Brain pericyte (primary cell): ENCODE measurements around the gene TBC1D16.
"Not testable (repeated sequence)": the region's sequence is repeated elsewhere in the genome, so short reads cannot be mapped to it uniquely, and the experiment has no call there.

ENCODE experiments used
- DNase-seq: peaks from one replicate; pipeline ENCODE4 v3.0.0-alpha.2; 2012; ENCODE audit warnings: low read depth, low spot score

The TBC1D16 gene

GRCh38 chr17:80051681-80052080 lies 16.0 kb upstream of the TBC1D16 start:
- no peak for DNase-seq

- DNase-seq = no peak
These were observed 15.0 kb upstream of the TBC1D16 start for GRCh38 chr17:80050706-80051105.

DNA sequence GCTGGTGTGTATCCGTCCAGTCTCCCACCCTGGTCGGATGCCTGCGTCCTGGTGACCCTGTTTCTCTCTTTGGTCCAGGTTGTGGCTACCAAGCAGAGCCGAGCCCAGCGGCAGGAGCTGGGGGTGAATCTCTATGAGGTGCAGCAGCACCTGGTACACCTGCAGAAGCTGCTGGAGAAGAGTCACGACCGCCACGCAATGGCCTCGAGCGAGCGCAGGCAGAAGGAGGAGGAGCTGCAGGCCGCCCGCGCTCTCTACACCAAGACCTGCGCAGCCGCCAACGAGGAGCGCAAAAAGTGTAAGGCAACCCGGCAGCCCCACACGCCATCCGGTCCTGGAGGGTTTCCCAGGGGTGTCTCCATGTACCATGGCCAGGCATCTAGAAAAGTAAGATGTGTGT lies 14.3 kb upstream of the TBC1D16 start:
- DNase-seq = no peak

- no peak for DNase-seq
These were observed 11.5 kb upstream of the TBC1D16 start for GRCh38 chr17:80047176-80047575.

GRCh38 chr17:80046709-80047108 lies 11.0 kb upstream of the TBC1D16 start:
- not testable (repeated sequence) for DNase-seq

DNA sequence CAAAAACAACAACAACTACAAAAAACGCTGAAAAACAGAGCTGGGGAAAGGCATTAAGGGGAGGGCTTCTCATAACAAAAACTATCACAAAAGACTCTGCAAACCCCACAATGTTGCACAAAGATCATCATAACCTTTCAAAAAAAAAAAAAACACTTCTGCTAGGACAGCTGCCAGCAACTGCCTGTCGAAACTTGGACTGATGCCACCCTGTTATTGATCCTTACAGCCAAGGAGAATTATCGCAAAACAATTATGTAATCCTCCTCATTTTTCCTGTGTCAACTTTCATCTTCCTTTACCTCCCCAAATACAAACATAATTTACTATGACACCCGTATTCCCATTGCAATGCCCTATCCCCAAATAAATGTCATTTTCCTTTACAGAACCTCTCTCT lies 10.0 kb upstream of the TBC1D16 start:
- DNase-seq = no peak

- no peak for DNase-seq
These were observed 8.3 kb upstream of the TBC1D16 start for GRCh38 chr17:80043963-80044362.

GRCh38 chr17:80036715-80037477 lies 1.2 kb upstream of the TBC1D16 start:
- no peak for DNase-seq

GRCh38 chr17:80035937-80036714 lies 454 bp upstream of the TBC1D16 start, which contains the start of gene CCDC40:
CCDC40 (plus strand) TSS chr17:80036642; CDS start chr17:80036663, 21 bp downstream.
- DNase-seq = no peak

GRCh38 chr17:80034791-80035686 lies 633 bp downstream of the TBC1D16 start:
- no peak for DNase-seq

GRCh38 chr17:80033840-80034239 lies 1.8 kb downstream of the TBC1D16 start:
- DNase-seq = no peak

DNA sequence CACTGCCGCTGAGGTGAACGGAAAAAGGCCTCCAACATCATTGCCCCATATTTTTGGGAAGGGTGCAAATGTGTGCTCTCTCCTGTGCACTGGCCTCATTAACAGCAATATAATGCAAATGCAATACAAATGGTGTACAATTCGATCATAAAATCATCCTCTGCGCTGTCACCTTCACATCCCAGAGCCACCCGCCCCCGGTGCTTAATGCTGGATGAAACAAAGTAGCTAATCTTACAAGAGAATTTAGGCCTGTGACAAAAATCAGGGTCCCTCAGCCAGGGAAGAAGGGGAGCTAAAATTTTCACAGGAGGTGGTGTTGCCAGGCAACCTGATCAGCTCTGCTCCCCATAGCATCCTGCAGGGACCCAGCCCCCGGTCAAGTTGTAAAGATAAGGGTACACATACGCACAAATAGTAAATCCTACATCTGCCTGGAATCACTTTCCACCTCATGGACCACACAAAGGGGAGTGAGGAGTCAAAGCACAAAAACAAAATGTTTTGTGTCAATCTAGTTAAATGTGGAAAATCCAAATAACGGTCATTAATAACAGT lies 3.0 kb downstream of the TBC1D16 start:
- no peak for DNase-seq

DNA sequence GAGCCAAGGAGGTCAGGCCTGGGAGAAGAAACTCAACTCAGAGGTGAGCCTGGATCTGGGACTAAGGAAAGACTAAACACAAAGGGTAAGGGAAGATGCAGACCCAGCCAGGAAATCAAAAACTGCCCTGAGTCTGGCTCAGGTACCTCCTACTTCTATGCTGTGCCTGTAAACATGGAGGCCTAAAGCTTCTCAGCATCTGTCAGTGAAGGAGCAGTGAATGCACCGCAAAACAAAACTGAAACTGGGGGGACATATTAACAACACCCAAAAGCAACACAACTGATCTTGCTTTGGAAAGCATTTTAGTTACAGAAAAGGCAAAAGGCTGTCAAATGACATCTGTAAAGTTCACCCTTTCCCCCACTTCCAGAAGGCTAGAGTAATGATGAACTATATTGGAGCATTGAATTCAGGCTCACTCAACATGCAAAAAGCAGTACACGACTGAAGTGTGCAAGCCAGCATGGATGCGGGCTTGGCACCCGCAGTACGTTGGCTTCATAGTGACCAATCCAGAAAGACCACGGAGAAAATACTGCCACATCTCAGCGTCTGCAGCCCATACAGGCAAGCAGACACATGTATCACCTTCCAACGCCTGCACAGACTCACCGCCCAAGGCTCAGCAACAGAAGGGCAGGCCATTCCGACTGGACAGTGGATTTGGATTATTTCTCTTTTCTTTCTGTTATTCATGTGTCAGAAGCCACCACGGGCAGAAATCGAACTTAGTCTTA lies 3.8 kb downstream of the TBC1D16 start:
- DNase-seq = no peak

DNA sequence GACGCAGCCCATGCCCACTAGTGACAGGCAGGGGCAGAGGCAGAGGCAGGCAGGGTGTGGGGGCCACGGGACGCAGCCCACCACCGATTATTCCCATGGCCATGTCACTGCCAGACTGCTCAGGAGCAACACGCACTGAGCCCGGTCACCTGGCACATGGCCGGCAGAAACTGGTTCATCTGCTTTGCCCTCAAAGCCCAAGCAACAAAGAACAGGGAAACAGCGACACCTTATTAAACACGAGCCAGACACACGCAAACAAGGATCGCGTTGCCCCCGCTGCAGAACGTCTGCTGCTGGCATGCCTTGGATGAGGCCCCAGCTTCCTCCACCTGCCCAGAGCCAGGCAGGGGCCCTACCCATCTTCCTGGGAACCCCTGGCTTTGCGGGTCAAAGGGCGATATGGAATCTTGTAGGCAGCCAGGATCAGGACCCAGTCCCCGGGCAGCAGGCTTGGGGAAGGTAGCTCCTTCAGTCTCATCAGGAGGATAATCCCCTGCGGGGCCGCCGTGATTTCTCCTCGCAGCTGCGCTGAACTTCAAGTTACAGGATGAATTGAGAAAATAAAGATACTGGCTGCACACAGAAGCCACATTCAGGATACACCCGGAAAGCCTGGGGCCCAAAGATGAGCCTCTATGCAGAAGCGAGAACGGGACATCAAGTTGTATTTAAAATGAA lies 4.8 kb downstream of the TBC1D16 start:
- no peak for DNase-seq

GRCh38 chr17:80029258-80029974 lies 6.3 kb downstream of the TBC1D16 start:
- DNase-seq = no peak

DNA sequence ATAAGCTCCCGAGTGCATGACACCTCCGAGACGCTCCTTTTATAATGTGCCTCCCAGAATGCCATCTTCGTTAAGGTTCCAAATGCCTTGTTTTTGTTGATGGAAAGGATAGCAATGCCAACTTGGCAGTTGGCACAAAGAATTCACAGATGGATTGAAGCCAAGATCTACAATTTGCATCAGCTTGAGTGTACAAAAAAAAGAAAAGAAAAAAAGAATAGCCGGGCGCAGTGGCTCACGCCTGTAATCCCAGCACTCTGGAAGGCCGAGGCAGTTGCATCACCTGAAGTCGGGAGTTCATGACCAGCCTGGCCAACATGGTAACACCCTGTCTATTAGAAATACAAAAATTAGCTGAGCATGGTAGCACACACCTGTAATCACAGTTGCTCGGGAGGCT lies 7.6 kb downstream of the TBC1D16 start:
- no peak for DNase-seq

- no peak for DNase-seq
These were observed 8.6 kb downstream of the TBC1D16 start for GRCh38 chr17:80027043-80027435.

DNA sequence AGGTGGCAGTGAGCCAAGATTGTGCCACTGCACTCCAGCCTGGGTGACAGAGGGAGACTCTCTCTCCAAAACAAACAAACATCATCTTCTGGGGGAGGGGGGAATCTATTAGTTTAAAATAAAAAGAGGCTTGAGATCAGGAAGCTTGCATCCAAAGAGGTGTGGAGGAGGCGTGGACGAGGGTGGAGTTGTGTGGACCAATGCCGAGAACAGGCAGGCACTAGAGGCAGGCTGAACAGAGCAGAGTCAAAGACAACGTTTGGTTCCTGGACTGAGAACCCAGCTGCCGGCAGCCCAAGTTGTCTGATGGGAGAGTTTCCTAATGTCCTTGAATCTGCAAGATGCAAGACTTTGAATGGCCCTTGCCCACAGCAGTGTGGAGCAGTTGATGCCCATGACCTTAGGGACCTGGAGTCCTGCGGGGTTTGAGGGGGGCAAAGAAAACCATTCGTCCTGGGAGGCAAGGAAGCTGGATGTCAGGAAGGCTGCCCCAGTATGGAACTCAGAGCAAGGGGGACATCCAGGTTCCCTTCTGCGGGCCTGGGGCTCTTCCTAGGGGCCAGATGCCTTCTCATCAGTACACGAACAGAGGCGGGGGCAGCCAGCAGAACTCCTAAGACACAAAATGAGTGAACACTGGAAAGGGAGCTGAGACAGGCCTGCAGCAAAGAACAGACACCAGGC lies 9.2 kb downstream of the TBC1D16 start:
- DNase-seq = no peak

- no peak for DNase-seq
These were observed 9.9 kb downstream of the TBC1D16 start for GRCh38 chr17:80025796-80026195.
